ENCODE data around the gene DKK2.

Gene DKK2, protein sequence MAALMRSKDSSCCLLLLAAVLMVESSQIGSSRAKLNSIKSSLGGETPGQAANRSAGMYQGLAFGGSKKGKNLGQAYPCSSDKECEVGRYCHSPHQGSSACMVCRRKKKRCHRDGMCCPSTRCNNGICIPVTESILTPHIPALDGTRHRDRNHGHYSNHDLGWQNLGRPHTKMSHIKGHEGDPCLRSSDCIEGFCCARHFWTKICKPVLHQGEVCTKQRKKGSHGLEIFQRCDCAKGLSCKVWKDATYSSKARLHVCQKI

GRCh38 chr4:107035819-107036583 lies at the start of gene DKK2:
TSS of gene DKK2 (minus strand) at chr4:107036313. CDS start at chr4:107035591, 722 bp downstream.
- H3K9me3 Mint-ChIP-seq: no peaks in the 10 kb centered on the region
- peak within 1 kb of the TSS; percentile 79 for H3K4me3 Mint-ChIP-seq
- peaks cover 63% of the 10 kb centered on the region for H3K27me3 Mint-ChIP-seq (ENCODE audit: low read depth)
- peak within 1 kb of the TSS; percentile 43 for H3K27ac Mint-ChIP-seq
- peaks cover 12% of the 10 kb centered on the region for H3K4me1 Mint-ChIP-seq (ENCODE audit: low read depth)
- no peaks in the 10 kb centered on the region for H3K36me3 Mint-ChIP-seq (ENCODE audit: low read depth)

- H3K27me3 Mint-ChIP-seq (ENCODE audit: low read depth): no peaks in the 10 kb centered on the region
- H3K27ac Mint-ChIP-seq: no peak overlapping the region
- H3K4me1 Mint-ChIP-seq (ENCODE audit: low read depth): no peaks in the 10 kb centered on the region
- no peak overlapping the region for H3K4me3 Mint-ChIP-seq
- H3K36me3 Mint-ChIP-seq (ENCODE audit: low read depth): no peaks in the 10 kb centered on the region
- H3K9me3 Mint-ChIP-seq: peaks cover 4% of the 10 kb centered on the region
These were observed 41.1 kb upstream of the DKK2 start for GRCh38 chr4:107077192-107077591.

- Mint-ChIP-seq H3K4me3 (no peak overlapping the region), H3K4me1 (ENCODE audit: low read depth) (no peaks in the 10 kb centered on the region), H3K9me3 (no peaks in the 10 kb centered on the region), H3K27ac (no peak overlapping the region), H3K27me3 (ENCODE audit: low read depth) (no peaks in the 10 kb centered on the region), H3K36me3 (ENCODE audit: low read depth) (no peaks in the 10 kb centered on the region)
These were observed 37.0 kb upstream of the DKK2 start for GRCh38 chr4:107072836-107073736.

DNA sequence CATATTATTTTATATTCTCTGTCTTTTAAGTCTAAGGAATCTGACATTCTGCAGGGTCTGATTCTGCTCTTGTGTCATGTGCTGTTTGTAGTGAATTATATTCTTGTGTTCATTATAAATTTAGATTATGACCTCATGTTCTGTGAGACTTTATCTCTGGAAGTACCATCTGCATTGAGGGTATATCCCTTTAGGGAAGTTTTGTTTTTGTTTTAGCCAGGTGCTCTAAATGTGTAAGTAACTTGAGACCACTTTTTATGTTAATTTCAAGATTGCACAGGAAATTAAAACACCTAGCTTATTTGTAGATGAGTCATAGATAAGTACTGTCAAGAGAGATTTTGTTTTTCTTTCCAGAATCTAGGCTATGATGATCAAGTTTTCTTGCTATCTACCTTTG lies 35.0 kb upstream of the DKK2 start:
- no peaks in the 10 kb centered on the region for H3K4me1 Mint-ChIP-seq (ENCODE audit: low read depth)
- H3K9me3 Mint-ChIP-seq: no peaks in the 10 kb centered on the region
- H3K4me3 Mint-ChIP-seq: no peak overlapping the region
- no peaks in the 10 kb centered on the region for H3K36me3 Mint-ChIP-seq (ENCODE audit: low read depth)
- H3K27me3 Mint-ChIP-seq (ENCODE audit: low read depth): no peaks in the 10 kb centered on the region
- no peak overlapping the region for H3K27ac Mint-ChIP-seq

DNA sequence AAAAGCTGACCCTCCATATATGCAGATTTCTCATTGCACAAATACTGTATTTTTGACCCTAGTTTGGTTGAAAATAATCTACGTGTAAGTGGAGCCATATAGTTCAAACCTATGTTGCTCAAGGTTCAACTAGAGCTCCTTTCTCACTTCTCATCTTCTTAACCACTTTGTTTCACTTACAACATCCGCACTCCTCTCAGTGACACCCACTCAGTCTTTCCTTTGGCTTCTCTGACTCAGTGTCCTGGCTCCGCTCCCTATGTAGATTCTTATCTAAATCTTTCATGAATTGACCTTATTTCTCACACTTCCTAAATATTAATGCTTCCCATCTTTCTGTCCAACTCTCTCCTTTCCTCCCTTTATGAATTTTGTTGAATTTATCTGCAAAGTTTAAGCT lies 32.9 kb upstream of the DKK2 start:
- no peak overlapping the region for H3K4me3 Mint-ChIP-seq
- no peaks in the 10 kb centered on the region for H3K9me3 Mint-ChIP-seq

DNA sequence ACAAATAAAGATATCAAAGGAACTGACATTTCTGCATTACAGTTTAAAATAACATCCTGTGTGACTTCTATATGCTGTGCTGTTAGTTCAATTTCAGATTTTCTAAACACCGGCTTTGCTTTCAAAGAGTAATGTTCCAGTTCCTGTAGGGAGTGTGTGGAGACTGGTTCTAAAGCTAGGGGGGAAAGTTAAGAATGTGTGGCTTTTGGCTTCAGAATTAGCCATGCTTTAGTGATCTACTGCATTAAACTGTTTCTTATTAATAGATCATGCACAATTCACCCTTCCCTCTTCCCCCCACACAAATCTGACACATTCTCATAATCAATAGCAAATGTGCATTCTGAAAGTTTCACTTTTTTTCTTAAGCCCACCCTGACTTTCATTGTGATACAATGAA lies 32.0 kb upstream of the DKK2 start:
- Mint-ChIP-seq H3K27me3 (ENCODE audit: low read depth) (no peaks in the 10 kb centered on the region), H3K4me3 (no peak overlapping the region), H3K27ac (no peak overlapping the region), H3K9me3 (no peaks in the 10 kb centered on the region), H3K36me3 (ENCODE audit: low read depth) (no peaks in the 10 kb centered on the region), H3K4me1 (ENCODE audit: low read depth) (no peaks in the 10 kb centered on the region)

More for the DNA sequence above, 32.9 kb upstream of the DKK2 start:
- Mint-ChIP-seq H3K27ac (no peak overlapping the region), H3K27me3 (ENCODE audit: low read depth) (no peaks in the 10 kb centered on the region), H3K4me1 (ENCODE audit: low read depth) (no peaks in the 10 kb centered on the region), H3K36me3 (ENCODE audit: low read depth) (no peaks in the 10 kb centered on the region)

DNA sequence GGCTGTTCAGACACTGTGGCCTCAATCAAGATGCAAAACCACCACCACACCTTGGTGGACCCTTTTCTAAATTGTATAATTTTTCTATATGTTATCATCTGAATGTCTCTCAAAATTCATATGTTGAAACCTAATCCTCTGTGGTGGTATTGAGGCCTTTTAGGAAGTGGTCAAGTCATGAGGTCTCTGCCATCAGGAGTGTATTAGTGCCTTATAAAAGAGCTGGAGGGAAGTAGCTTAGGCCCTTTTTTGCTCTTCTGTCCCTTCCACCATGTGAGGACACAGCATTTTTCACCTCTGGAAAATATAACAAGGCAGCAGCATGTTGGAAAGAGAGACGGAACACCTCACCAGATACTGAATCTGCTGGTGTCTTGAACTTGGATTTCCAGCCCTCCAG lies 30.5 kb upstream of the DKK2 start:
- Mint-ChIP-seq H3K4me3 (no peak overlapping the region), H3K9me3 (no peaks in the 10 kb centered on the region), H3K27ac (no peak overlapping the region), H3K27me3 (ENCODE audit: low read depth) (no peaks in the 10 kb centered on the region), H3K36me3 (ENCODE audit: low read depth) (no peaks in the 10 kb centered on the region), H3K4me1 (ENCODE audit: low read depth) (no peaks in the 10 kb centered on the region)

DNA sequence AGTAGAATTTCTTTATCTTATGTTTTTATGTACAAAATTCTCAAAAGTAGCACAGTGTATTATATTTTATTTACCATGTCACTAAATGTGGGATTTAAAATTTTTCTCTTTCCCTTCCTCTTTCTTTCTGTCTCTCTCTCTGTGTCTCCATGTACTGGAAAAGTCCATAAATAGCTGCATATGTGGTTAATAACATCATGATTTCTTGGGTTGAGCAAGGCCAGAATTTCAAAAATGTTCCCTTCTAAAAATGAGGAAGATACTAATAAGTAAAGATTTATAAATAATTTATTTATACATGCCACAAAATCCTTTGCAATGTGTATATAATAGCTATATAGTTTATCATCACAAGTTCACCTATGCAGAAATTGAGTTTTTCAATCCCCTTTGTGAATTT lies 29.1 kb upstream of the DKK2 start:
- Mint-ChIP-seq H3K36me3 (ENCODE audit: low read depth) (no peaks in the 10 kb centered on the region), H3K4me3 (no peak overlapping the region), H3K27ac (no peak overlapping the region), H3K4me1 (ENCODE audit: low read depth) (no peaks in the 10 kb centered on the region), H3K9me3 (no peaks in the 10 kb centered on the region), H3K27me3 (ENCODE audit: low read depth) (no peaks in the 10 kb centered on the region)

DNA sequence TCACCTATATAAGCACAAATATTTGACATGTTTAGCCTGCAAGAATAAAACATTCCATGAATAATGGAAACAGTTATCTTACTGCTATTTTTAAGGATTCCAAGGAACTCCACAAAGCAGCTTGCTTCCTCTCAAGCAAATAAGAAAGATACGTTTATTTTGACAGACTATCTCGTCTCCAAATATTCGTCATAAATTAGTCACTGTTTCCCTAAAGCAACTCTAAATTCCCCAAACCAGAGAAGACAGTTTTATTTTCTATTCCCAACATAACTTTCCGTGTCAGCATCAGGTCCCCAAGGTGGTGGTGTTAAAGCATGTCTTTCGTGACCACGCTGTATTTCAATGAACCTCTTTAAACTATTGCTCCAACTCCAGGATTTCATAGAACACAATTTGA lies 24.3 kb upstream of the DKK2 start:
- H3K9me3 Mint-ChIP-seq: no peaks in the 10 kb centered on the region
- H3K4me3 Mint-ChIP-seq: no peak overlapping the region
- no peak overlapping the region for H3K27ac Mint-ChIP-seq
- H3K4me1 Mint-ChIP-seq (ENCODE audit: low read depth): no peaks in the 10 kb centered on the region
- no peaks in the 10 kb centered on the region for H3K27me3 Mint-ChIP-seq (ENCODE audit: low read depth)
- H3K36me3 Mint-ChIP-seq (ENCODE audit: low read depth): no peaks in the 10 kb centered on the region

- H3K4me3 Mint-ChIP-seq: no peak overlapping the region
- no peaks in the 10 kb centered on the region for H3K27me3 Mint-ChIP-seq (ENCODE audit: low read depth)
- H3K9me3 Mint-ChIP-seq: no peaks in the 10 kb centered on the region
- H3K36me3 Mint-ChIP-seq (ENCODE audit: low read depth): no peaks in the 10 kb centered on the region
- H3K4me1 Mint-ChIP-seq (ENCODE audit: low read depth): no peaks in the 10 kb centered on the region
- H3K27ac Mint-ChIP-seq: no peak overlapping the region
These were observed 22.7 kb upstream of the DKK2 start for GRCh38 chr4:107058828-107059227.

- H3K27ac Mint-ChIP-seq: no peak overlapping the region
- H3K36me3 Mint-ChIP-seq (ENCODE audit: low read depth): no peaks in the 10 kb centered on the region
- no peaks in the 10 kb centered on the region for H3K4me1 Mint-ChIP-seq (ENCODE audit: low read depth)
- H3K27me3 Mint-ChIP-seq (ENCODE audit: low read depth): no peaks in the 10 kb centered on the region
- H3K4me3 Mint-ChIP-seq: no peak overlapping the region
- H3K9me3 Mint-ChIP-seq: peaks cover 9% of the 10 kb centered on the region
These were observed 14.5 kb upstream of the DKK2 start for GRCh38 chr4:107050525-107051135.

DNA sequence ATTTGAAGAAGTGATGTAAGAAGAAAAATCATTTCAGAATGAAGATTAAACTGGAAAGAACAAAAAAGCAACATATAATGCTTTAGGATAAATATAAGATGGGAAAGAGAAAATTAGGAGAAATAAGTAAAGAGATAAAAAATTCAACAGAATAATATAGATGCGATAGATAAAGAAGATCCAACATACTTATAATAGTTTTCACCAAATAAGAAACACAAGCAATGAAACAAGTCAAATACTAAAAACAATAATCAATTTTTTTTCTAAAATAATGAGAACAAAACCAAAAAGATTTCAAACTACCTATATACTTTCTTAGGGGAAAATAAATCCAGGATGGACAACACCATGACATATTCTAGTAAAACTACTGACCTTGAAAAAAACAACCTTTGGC lies 10.1 kb upstream of the DKK2 start:
- H3K36me3 Mint-ChIP-seq (ENCODE audit: low read depth): no peaks in the 10 kb centered on the region
- no peak overlapping the region for H3K27ac Mint-ChIP-seq
- H3K4me1 Mint-ChIP-seq (ENCODE audit: low read depth): no peaks in the 10 kb centered on the region
- peaks cover 13% of the 10 kb centered on the region for H3K9me3 Mint-ChIP-seq
- H3K27me3 Mint-ChIP-seq (ENCODE audit: low read depth): no peaks in the 10 kb centered on the region
- no peak overlapping the region for H3K4me3 Mint-ChIP-seq

DNA sequence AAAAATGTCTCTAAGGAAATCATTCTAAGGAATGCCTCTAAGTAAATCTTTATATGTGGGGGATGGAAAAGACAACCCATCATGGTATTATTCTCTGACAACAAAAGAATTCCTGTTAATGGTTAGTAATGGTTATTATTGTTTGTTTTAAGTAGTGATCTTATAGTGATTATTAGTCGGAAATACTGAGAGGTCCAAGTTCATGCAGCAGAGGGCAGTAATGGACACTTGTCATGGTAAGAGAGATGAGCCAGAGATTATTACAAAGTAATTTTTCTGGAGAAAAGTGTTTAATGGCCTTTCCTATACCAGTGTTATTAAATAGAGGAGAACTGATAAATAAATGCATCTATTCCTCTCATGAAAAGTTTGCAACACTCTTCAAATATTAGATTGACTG lies 8.1 kb upstream of the DKK2 start:
- H3K36me3 Mint-ChIP-seq (ENCODE audit: low read depth): no peaks in the 10 kb centered on the region
- peaks cover 13% of the 10 kb centered on the region for H3K9me3 Mint-ChIP-seq
- no peak overlapping the region for H3K27ac Mint-ChIP-seq
- H3K27me3 Mint-ChIP-seq (ENCODE audit: low read depth): peaks cover 5% of the 10 kb centered on the region
- no peaks in the 10 kb centered on the region for H3K4me1 Mint-ChIP-seq (ENCODE audit: low read depth)
- no peak overlapping the region for H3K4me3 Mint-ChIP-seq

DNA sequence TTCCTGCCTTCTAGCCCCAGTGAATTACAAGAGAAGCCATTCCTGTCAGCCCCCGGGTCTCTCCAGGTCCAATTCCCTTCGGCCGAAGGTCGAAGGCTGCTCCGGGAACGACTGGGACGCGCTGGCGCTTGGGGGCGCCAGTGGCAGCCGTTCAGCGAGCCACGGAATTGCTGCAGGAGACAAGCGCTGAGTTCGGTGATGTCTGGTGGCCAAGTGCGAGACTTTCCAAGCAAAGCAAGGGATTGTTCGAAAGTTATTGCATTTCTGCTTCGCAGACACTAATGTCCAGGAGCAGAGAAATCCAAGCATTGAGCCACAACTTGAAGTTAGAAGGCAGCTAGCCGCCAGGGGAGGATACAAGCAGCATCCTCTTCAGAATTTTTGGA lies 1.1 kb upstream of the DKK2 start:
- Mint-ChIP-seq H3K27me3 (ENCODE audit: low read depth) (peaks cover 60% of the 10 kb centered on the region), H3K4me1 (ENCODE audit: low read depth) (peaks cover 12% of the 10 kb centered on the region), H3K27ac (no peak overlapping the region), H3K4me3 (no peak overlapping the region), H3K9me3 (no peaks in the 10 kb centered on the region), H3K36me3 (ENCODE audit: low read depth) (no peaks in the 10 kb centered on the region)
